Heart right ventricle (tissue), 16 donors: ENCODE measurements around the gene PLD5. TPM values are rescaled to one million over a fixed set of nuclear protein-coding genes. Genes with fewer than 3 reads are reported as not detected.
"Not testable (repeated sequence)": the region's sequence is repeated elsewhere in the genome, so short reads cannot be mapped to it uniquely, and the experiment has no call there.

Source experiments
- ATAC-seq, 8 donors: fragments of 200-7000 bp; cut with Tn5 transposase; one replicate each; pipeline ENCODE4 v1.9.1; 2020; ENCODE audit warnings: mild to moderate bottlenecking in 8 of 8, moderate library complexity in 8 of 8, moderate number of reproducible peaks in 1 of 8
- DNase-seq, 2 donors: peaks; one replicate each; pipeline ENCODE4 v3.0.0-alpha.2; 2020
- H3K27ac ChIP-seq, 10 donors: fragments of 200-600 bp; sonication (generic) in 2 of 10; one replicate each; pipeline versions ENCODE4 v1.5.0 to v1.8.0; 2020 to 2022; ENCODE audit warnings: mild to moderate bottlenecking in 3 of 10
- H3K27me3 ChIP-seq, 7 donors: fragments of 200-600 bp; one replicate each; pipeline ENCODE4 v1.8.0; 2021 to 2022; ENCODE audit warnings: mild to moderate bottlenecking in 2 of 7
- H3K36me3 ChIP-seq, 9 donors: fragments of 200-600 bp; sonication (generic) in 1 of 9; one replicate each; pipeline versions ENCODE4 v1.5.0 to v1.8.0; 2020 to 2022; ENCODE audit warnings: mild to moderate bottlenecking in 2 of 9
- H3K4me1 ChIP-seq, 9 donors: fragments of 200-600 bp; sonication (generic) in 1 of 9; one replicate each; pipeline versions ENCODE4 v1.5.0 to v1.8.0; 2020 to 2022; ENCODE audit warnings: mild to moderate bottlenecking in 4 of 9
- H3K4me3 ChIP-seq, 10 donors: fragments of 200-600 bp; sonication (generic) in 2 of 10; one replicate each; pipeline versions ENCODE4 v1.5.0 to v1.8.0; 2020 to 2022; ENCODE audit warnings: mild to moderate bottlenecking in 7 of 10, moderate library complexity in 2 of 10
- H3K9me3 ChIP-seq, 11 donors: fragments of 200-600 bp in 10 of 11; sonication (generic) in 2 of 11; one replicate each; pipeline versions ENCODE4 v1.5.0 to v1.8.0; 2013 to 2022; ENCODE audit warnings: mild to moderate bottlenecking in 2 of 11, control low read depth in 1 of 11, moderate library complexity in 1 of 11
- CTCF ChIP-seq, 9 donors: fragments of 200-600 bp; sonication (generic) in 2 of 9; IDR thresholded peaks; one replicate each; pipeline versions ENCODE4 v1.5.0 to v1.8.0; 2021 to 2022; ENCODE audit warnings: antibody characterized with exemption in 9 of 9, mild to moderate bottlenecking in 5 of 9, moderate library complexity in 1 of 9
- WGBS, 2 donors: extraction: QIAGEN DNeasy Blood & Tissue Kit; methylation state at CpG; one replicate each; pipeline ENCODE4 v1.1.7; 2013; ENCODE audit warnings: inconsistent platforms in 1 of 2; 5-methylcytosine and 5-hydroxymethylcytosine counted together
- intact Hi-C, 10 donors: fragments of 100-400 bp; cut with DNase I; formaldehyde crosslinking; loops; one replicate each; pipeline versions ENCODE4 v1.11.1 to v1.14.2; 2022
- polyA plus RNA-seq, 2 donors: library from polyadenylated mRNA; stranded (reverse); fragments of 200-250 nt; gene quantifications; one replicate each; pipeline ENCODE4 v1.2.3, GENCODE V29; 2013
- total RNA-seq, 10 donors: library from RNA; stranded (reverse); fragmentation: NEBNext Ultra II Directional in 3 of 10; extraction: Animal tissue kit (Norgen Biotek cat#: 25700) in 3 of 10; gene quantifications; one replicate each; pipeline versions ENCODE4 v1.2.1 to v1.2.4, GENCODE V29; 2021 to 2023
- donor health status: Arrhythmogenic right ventricular cardiomyopathy.
- donor health status: ischemic (EF 13 %, LVEDD 7.1; RV severe dilation, severe dysfunction).
- donor health status: healthy with polysubstance abuse.
- donor health status: DM: no; HTN: yes; CAD: no.
- donor health status: DM: no; HTN: no; CAD: no.
- donor health status: ischemic (EF 25% LVEDD 6.9; RV normal size, moderate dysfunction).
- donor health status: ischemic (EF 25% LVEDD 5.7; RV mildly dilated, moderate dysfunction).
- donor health status: healthy.
- donor health status: DM: yes; HTN: yes; CAD: no.
- donor health status: Ischemic cardiomyopathy.
- donor health status: ischemic (EF 35%, LVEDD 5.7; RV mildly dilated, moderate dysfunction).
- donor health status: nonischemic (EF 11% LVEDD 7.7; RV severe dilation, severe dysfunction).
- donor health status: DM: yes; HTN: yes; CAD: no.
- donor health status: PGD.
- donor health status: ischemic (EF 29% LVEDD 5.4; RV normal size, mild dysfunction).
- donor health status: nonischemic (EF 23%, LVEDD 6.1; RV moderate dilation, normal function).

PLD5 gene
- total and polyA plus RNA-seq, 12 donors, result 0.13 to 1.3 (median 0.41) TPM; not detected in 4

- Histone ChIP-seq H3K4me3 (no peak overlapping the region), H3K9me3 (peaks cover 0 to 20% (median 7%) of the 10 kb centered on the region in 11 donors), H3K27ac (no peak overlapping the region), H3K36me3 (no peaks in the 10 kb centered on the region), H3K27me3 (no peaks in the 10 kb centered on the region), H3K4me1 (no peaks in the 10 kb centered on the region)
- intact Hi-C loops, result no loop called here
- DNase-seq (no peak), ATAC-seq (no peak)
- WGBS, 2 donors, result 58 to 59% methylated on average over 12 of the region's 12 CpGs
- no peak for TF ChIP-seq CTCF (IDR thresholded peaks at IDR 0.05)
Measured at GRCh38 chr1:242212401-242212800, 312.1 kb downstream of the PLD5 start.

- Histone ChIP-seq H3K27ac (no peak overlapping the region), H3K9me3 (peaks cover 0 to 10% (median 2%) of the 10 kb centered on the region in 11 donors), H3K4me3 (no peak overlapping the region), H3K27me3 (no peaks in the 10 kb centered on the region), H3K36me3 (no peaks in the 10 kb centered on the region), H3K4me1 (no peaks in the 10 kb centered on the region)
- intact Hi-C loops, result no loop called here
- DNase-seq (no peak), ATAC-seq (no peak)
- 63 to 64% methylated on average over 11 of the region's 11 CpGs for WGBS, 2 donors
- TF ChIP-seq CTCF (IDR thresholded peaks at IDR 0.05), result no peak
Measured at GRCh38 chr1:242211254-242212022, 313.1 kb downstream of the PLD5 start.

- 74 to 76% methylated on average over 7 of the region's 7 CpGs for WGBS, 2 donors
Measured at GRCh38 chr1:242210316-242210715, 314.2 kb downstream of the PLD5 start.

GRCh38 chr1:242209063-242209462 is 315.4 kb downstream of the PLD5 start:
- Histone ChIP-seq H3K4me3 (no peak overlapping the region), H3K27me3 (no peaks in the 10 kb centered on the region), H3K4me1 (no peaks in the 10 kb centered on the region), H3K27ac (no peak overlapping the region), H3K9me3 (no peaks in the 10 kb centered on the region), H3K36me3 (no peaks in the 10 kb centered on the region)
- intact Hi-C loops, result no loop called here
- WGBS, 2 donors, result 68 to 70% methylated on average over 11 of the region's 11 CpGs
- ATAC-seq (no peak), DNase-seq (no peak)
- no peak for TF ChIP-seq CTCF (IDR thresholded peaks at IDR 0.05)

More at GRCh38 chr1:242210316-242210715, 314.2 kb downstream of the PLD5 start:
- DNase-seq, H3K27ac ChIP-seq, H3K9me3 ChIP-seq, intact Hi-C loops, H3K4me3 ChIP-seq, ATAC-seq, H3K36me3 ChIP-seq, H3K4me1 ChIP-seq, H3K27me3 ChIP-seq: not testable (repeated sequence)

- TF ChIP-seq CTCF (IDR thresholded peaks at IDR 0.05), result no peak
- intact Hi-C loops, result no loop called here
- H3K4me1 ChIP-seq, result no peaks in the 10 kb centered on the region
- DNase-seq, result no peak
- no peak for ATAC-seq
- H3K27ac ChIP-seq, result no peak overlapping the region
- no peaks in the 10 kb centered on the region for H3K27me3 ChIP-seq
- no peaks in the 10 kb centered on the region for H3K9me3 ChIP-seq
- no peaks in the 10 kb centered on the region for H3K36me3 ChIP-seq
- no peak overlapping the region for H3K4me3 ChIP-seq
- WGBS, 2 donors, result 78 to 81% methylated on average over 2 of the region's 2 CpGs
Measured at GRCh38 chr1:242208021-242208420, 316.5 kb downstream of the PLD5 start.
